CD14-positive monocyte (primary cell): ENCODE data around the gene DCANP1. TPM values are rescaled to one million over a fixed set of nuclear protein-coding genes. Genes with fewer than 3 reads are reported as not detected.
A peak's percentile ranks its signal among the peaks of the same experiment; 100 is the strongest.

ENCODE experiments used
- DNase-seq, 3 donors: peaks; one replicate each; pipeline ENCODE4 v3.0.0-alpha.2; 2011 to 2022
- H2AFZ ChIP-seq: 2 replicates; pipeline ENCODE4 v1.6.0; 2012; ENCODE audit warnings: mild to moderate bottlenecking, low read depth, low read length, inconsistent platforms; ENCODE audit not compliant: insufficient read depth, poor library complexity, severe bottlenecking
- H3K27ac ChIP-seq, 2 donors: 1 replicate in 1 of 2; 2 replicates in 1 of 2; pipeline ENCODE4 v1.5.1; 2012 to 2013; ENCODE audit warnings: low read length in 2 of 2, control low read depth in 1 of 2, inconsistent platforms in 1 of 2, low read depth in 1 of 2, mild to moderate bottlenecking in 1 of 2
- H3K27me3 ChIP-seq, 2 donors: one replicate each; pipeline versions ENCODE4 v1.6.0 to v1.6.1; 2011 to 2013; ENCODE audit warnings: low read length in 2 of 2; ENCODE audit not compliant: control insufficient read depth in 2 of 2, insufficient read depth in 2 of 2
- H3K36me3 ChIP-seq, 2 donors: replicated peaks in 1 of 2; 1 replicate in 1 of 2; 2 replicates in 1 of 2; pipeline versions ENCODE4 v1.5.1 to v1.6.1; 2012 to 2013; ENCODE audit warnings: low read length in 2 of 2, control low read depth in 1 of 2, inconsistent platforms in 1 of 2, mild to moderate bottlenecking in 1 of 2; ENCODE audit not compliant: insufficient read depth in 2 of 2, control insufficient read depth in 1 of 2
- H3K4me1 ChIP-seq, 2 donors: 1 replicate in 1 of 2; 2 replicates in 1 of 2; pipeline versions ENCODE4 v1.5.1 to v1.6.1; 2012 to 2013; ENCODE audit warnings: low read length in 2 of 2, control low read depth in 1 of 2, inconsistent platforms in 1 of 2, mild to moderate bottlenecking in 1 of 2, moderate library complexity in 1 of 2; ENCODE audit not compliant: insufficient read depth in 2 of 2, control insufficient read depth in 1 of 2
- H3K4me2 ChIP-seq: replicated peaks from 2 replicates; pipeline ENCODE3; 2012; ENCODE audit warnings: low read length, moderate library complexity, mild to moderate bottlenecking; ENCODE audit not compliant: poor library complexity, severe bottlenecking; ENCODE audit errors: extremely low read depth
- H3K4me3 ChIP-seq, 3 experiments: fragments of 200-600 bp in 1 of 3; sonication (generic) in 1 of 3; replicated peaks in 1 of 3; 1 replicate in 2 of 3; 2 replicates in 1 of 3; pipeline ENCODE4 v1.5.1; 2011 to 2013; ENCODE audit warnings: low read length in 3 of 3, mild to moderate bottlenecking in 3 of 3, control low read depth in 2 of 3, low read depth in 2 of 3, inconsistent platforms in 1 of 3, moderate library complexity in 1 of 3
- H3K79me2 ChIP-seq: 2 replicates; pipeline ENCODE4 v1.6.0; 2012; ENCODE audit warnings: mild to moderate bottlenecking, control low read depth, inconsistent platforms, low read length, moderate library complexity; ENCODE audit not compliant: insufficient read depth
- H3K9ac ChIP-seq: 2 replicates; pipeline ENCODE4 v1.6.0; 2017; ENCODE audit warnings: low read length, mild to moderate bottlenecking; ENCODE audit not compliant: insufficient read depth, poor library complexity, severe bottlenecking
- H3K9me3 ChIP-seq, 2 donors: replicated peaks in 1 of 2; 1 replicate in 1 of 2; 2 replicates in 1 of 2; pipeline versions ENCODE4 v1.5.1 to v1.6.1; 2012 to 2013; ENCODE audit warnings: low read length in 2 of 2, control low read depth in 1 of 2; ENCODE audit not compliant: control insufficient read depth in 1 of 2, insufficient read depth in 1 of 2
- H4K20me1 ChIP-seq: 2 replicates; pipeline ENCODE4 v1.6.0; 2012; ENCODE audit warnings: mild to moderate bottlenecking, low read length, control low read depth, moderate library complexity; ENCODE audit not compliant: insufficient read depth
- H3K27ac Mint-ChIP-seq, 7 donors: one replicate each; pipeline ENCODE4 v1.8.0; 2020; ENCODE audit warnings: mild to moderate bottlenecking in 7 of 7, mixed read lengths in 7 of 7, moderate library complexity in 6 of 7, inconsistent platforms in 2 of 7
- H3K27me3 Mint-ChIP-seq, 3 donors: one replicate each; pipeline ENCODE4 v1.8.0; 2021 to 2022; ENCODE audit warnings: low read depth in 3 of 3, mild to moderate bottlenecking in 3 of 3, mixed read lengths in 3 of 3, moderate library complexity in 3 of 3, inconsistent platforms in 1 of 3
- H3K36me3 Mint-ChIP-seq, 2 donors: one replicate each; pipeline ENCODE4 v1.8.0; 2020; ENCODE audit warnings: mixed read lengths in 2 of 2, inconsistent platforms in 1 of 2, mild to moderate bottlenecking in 1 of 2
- H3K4me1 Mint-ChIP-seq: one replicate; pipeline ENCODE4 v1.8.0; 2020; ENCODE audit warnings: mild to moderate bottlenecking, mixed read lengths
- H3K4me3 Mint-ChIP-seq, 2 donors: one replicate each; pipeline ENCODE4 v1.8.0; 2020; ENCODE audit warnings: mild to moderate bottlenecking in 2 of 2, mixed read lengths in 2 of 2, moderate library complexity in 1 of 2
- H3K9me3 Mint-ChIP-seq, 7 donors: one replicate each; pipeline ENCODE4 v1.8.0; 2020 to 2022; ENCODE audit warnings: mixed read lengths in 7 of 7, mild to moderate bottlenecking in 6 of 7, moderate library complexity in 6 of 7, inconsistent platforms in 2 of 7
- WGBS: methylation state at CpG from one replicate; pipeline ENCODE4 v1.1.5; 2013; ENCODE audit warnings: missing lambda C conversion rate; ENCODE audit not compliant: insufficient coverage; 5-methylcytosine and 5-hydroxymethylcytosine counted together
- intact Hi-C, 2 donors: fragments of 100-400 bp; cut with micrococcal nuclease; formaldehyde crosslinking; loops; one replicate each; pipeline versions ENCODE4 v1.15.0 to v1.15.1; 2023
- polyA plus RNA-seq, 3 donors: library from polyadenylated mRNA; depleted of rRNA in 1 of 3; unstranded in 2 of 3; stranded (reverse) in 1 of 3; fragments of 300-500 nt in 2 of 3; fragments of >200 nt in 1 of 3; fragmentation: Illumina TruSeq in 2 of 3; gene quantifications; 1 replicate in 2 of 3; 2 replicates in 1 of 3; pipeline ENCODE4 v1.2.3, GENCODE V29; 2012 to 2021
- TF ChIP-seq, protein P1 (sequence below): fragments of 200-600 bp; IDR thresholded peaks from one replicate; pipeline ENCODE4 v1.8.0; 2022; ENCODE audit warnings: antibody characterized with exemption, mild to moderate bottlenecking

The DCANP1 gene
- polyA plus RNA-seq, 3 donors: 0.14 to 0.85 (median 0.15) TPM

DNA sequence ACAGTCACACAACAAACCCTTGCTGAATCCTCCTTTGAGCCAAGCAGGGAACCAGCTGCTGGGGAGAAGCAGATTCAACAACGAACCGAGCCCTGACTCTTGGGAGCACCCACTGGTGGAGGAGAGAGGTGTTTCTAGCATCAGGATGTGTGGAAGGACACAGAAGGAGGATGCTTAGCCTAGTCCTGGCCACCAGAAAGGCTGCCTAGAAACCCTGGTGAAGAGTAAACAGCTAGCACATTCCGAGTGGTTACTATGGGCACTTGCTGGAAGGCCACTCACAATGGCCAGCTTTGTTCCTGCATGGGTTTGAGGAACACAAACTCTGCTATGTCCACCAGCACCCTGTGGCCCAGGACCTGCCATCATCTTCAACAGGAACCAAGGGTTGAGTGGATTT is 3.2 kb upstream of the DCANP1 start:
- 71% methylated on average over 3 of the region's 3 CpGs for WGBS
- H3K27ac ChIP-seq: peak overlapping the region in 1 of 2 donors; percentile 64
- intact Hi-C loops: no loop called here
- H3K27me3 ChIP-seq: no peaks in the 10 kb centered on the region
- peak overlapping the region; percentile 24 for H3K4me2 ChIP-seq
- H3K9me3 ChIP-seq: no peaks in the 10 kb centered on the region
- no peaks in the 10 kb centered on the region for H3K36me3 ChIP-seq
- no peaks in the 10 kb centered on the region for H3K9me3 Mint-ChIP-seq
- TF ChIP-seq, protein P1, sequence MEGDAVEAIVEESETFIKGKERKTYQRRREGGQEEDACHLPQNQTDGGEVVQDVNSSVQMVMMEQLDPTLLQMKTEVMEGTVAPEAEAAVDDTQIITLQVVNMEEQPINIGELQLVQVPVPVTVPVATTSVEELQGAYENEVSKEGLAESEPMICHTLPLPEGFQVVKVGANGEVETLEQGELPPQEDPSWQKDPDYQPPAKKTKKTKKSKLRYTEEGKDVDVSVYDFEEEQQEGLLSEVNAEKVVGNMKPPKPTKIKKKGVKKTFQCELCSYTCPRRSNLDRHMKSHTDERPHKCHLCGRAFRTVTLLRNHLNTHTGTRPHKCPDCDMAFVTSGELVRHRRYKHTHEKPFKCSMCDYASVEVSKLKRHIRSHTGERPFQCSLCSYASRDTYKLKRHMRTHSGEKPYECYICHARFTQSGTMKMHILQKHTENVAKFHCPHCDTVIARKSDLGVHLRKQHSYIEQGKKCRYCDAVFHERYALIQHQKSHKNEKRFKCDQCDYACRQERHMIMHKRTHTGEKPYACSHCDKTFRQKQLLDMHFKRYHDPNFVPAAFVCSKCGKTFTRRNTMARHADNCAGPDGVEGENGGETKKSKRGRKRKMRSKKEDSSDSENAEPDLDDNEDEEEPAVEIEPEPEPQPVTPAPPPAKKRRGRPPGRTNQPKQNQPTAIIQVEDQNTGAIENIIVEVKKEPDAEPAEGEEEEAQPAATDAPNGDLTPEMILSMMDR: no peak
- H2AFZ ChIP-seq: no peak overlapping the region
- peaks cover 74% of the 10 kb centered on the region for H3K79me2 ChIP-seq
- peaks cover 0 to 15% of the 10 kb centered on the region in 2 donors for H3K36me3 Mint-ChIP-seq
- H3K27ac Mint-ChIP-seq: peak overlapping the region in 1 of 7 donors; percentile 40
- H3K4me1 Mint-ChIP-seq: peaks cover 70% of the 10 kb centered on the region
- peaks cover 58 to 63% of the 10 kb centered on the region in 2 donors for H3K4me1 ChIP-seq
- H3K4me3 Mint-ChIP-seq: no peak overlapping the region
- no peak for DNase-seq
- H3K4me3 ChIP-seq: no peak overlapping the region
- H3K9ac ChIP-seq: no peak overlapping the region
- H3K27me3 Mint-ChIP-seq: peaks cover 0 to 5% (median 3%) of the 10 kb centered on the region in 3 donors
- H4K20me1 ChIP-seq: no peaks in the 10 kb centered on the region

DNA sequence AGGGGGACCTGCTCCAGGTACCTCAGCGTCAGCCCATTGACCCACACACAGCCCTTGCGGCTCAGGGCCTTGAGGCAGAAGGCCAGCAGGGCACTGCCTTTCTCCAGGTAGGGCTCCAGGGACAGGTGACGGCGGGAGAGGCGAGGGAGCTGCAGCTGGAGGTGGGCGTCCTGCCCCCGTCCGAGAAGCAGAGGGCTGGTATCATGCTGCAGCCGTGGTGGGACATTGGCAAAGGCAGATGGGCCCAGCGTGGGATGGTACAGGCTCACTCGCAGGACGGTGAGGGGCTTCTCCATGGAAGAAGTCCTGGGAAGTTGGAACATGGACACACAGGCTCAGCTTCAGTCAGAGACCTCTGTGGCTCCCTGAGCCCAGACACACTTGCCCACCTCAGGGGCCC is 2.5 kb upstream of the DCANP1 start:
- Mint-ChIP-seq H3K27ac (peak overlapping the region in 2 of 7 donors; percentile 63 to 69), H3K27me3 (peaks cover 0 to 5% (median 3%) of the 10 kb centered on the region in 3 donors), H3K9me3 (no peaks in the 10 kb centered on the region), H3K4me1 (peaks cover 71% of the 10 kb centered on the region), H3K36me3 (peaks cover 0 to 12% of the 10 kb centered on the region in 2 donors), H3K4me3 (no peak overlapping the region)
- TF ChIP-seq, protein P1: no peak
- H3K4me3 ChIP-seq: no peak overlapping the region
- H3K9me3 ChIP-seq: no peaks in the 10 kb centered on the region
- WGBS: 96% methylated on average over 12 of the region's 12 CpGs
- H3K4me1 ChIP-seq: peaks cover 59 to 64% of the 10 kb centered on the region in 2 donors
- intact Hi-C loops: no loop called here
- DNase-seq: no peak
- no peak overlapping the region for H3K27ac ChIP-seq
- no peaks in the 10 kb centered on the region for H3K27me3 ChIP-seq
- no peak overlapping the region for H3K4me2 ChIP-seq
- peaks cover 81% of the 10 kb centered on the region for H3K79me2 ChIP-seq
- no peak overlapping the region for H2AFZ ChIP-seq
- no peak overlapping the region for H3K9ac ChIP-seq
- H3K36me3 ChIP-seq: no peaks in the 10 kb centered on the region
- no peaks in the 10 kb centered on the region for H4K20me1 ChIP-seq
